ENCODE data around the gene DCTPP1. TPM values are rescaled to one million over a fixed set of nuclear protein-coding genes. Genes with fewer than 3 reads are reported as not detected.
"Not testable (repeated sequence)": the region's sequence is repeated elsewhere in the genome, so short reads cannot be mapped to it uniquely, and the experiment has no call there.

DCTPP1 gene
- 14.5 TPM for total RNA-seq

DNA sequence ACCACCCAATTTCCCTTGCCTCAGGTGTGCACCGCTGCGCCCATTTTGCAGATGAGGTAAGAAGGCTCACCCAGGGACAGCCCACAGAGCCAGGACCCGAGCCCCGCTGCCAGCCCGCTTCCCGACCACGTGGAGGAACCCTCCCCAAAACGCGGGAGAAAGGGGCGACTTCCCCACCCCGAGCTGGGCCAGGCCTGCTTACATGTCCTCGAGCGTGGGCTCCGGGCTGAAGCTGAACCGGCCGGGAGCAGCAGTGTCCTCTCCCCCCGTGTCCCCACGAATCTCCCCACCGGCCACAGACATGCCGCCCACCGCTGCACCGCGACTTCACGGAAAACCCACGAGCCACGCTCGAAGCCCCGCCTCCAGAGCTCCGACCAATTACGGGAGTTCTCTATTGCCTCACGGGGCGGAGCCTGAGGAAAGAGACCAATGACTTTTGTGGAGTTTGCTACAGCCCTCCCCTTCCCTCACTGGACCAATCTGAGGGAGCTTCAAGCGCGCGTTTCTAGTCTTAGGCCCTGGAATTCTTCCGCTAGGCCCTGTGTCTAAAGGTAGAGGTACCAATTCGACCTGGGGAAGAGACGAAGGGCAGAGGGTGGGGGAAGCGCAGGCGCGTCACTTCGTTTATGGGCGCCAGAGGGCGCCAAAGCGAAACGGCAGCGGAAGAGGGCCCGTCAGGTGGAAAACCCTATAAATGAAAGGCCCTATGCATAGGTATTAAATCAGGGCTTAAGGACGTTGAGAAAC is at the start of gene DCTPP1:
Gene DCTPP1 (minus strand): TSS at position 353 of the 750 bp plus-strand sequence. CDS start 50 bp downstream, at position 303.
- Histone ChIP-seq H3K27ac (peak within 1 kb of the TSS; percentile 40), H3K27me3 (no peaks in the 10 kb centered on the region), H3K9me3 (no peaks in the 10 kb centered on the region), H3K4me3 (peak within 1 kb of the TSS; percentile 62 to 79), H3K4me1 (peaks cover 21% of the 10 kb centered on the region), H3K36me3 (peaks cover 0 to 4% of the 10 kb centered on the region in 2 donors)
- intact Hi-C loops (cut with DNase I): no loop called here
- peak in 1 of 2 donors; percentile 98 for DNase-seq (ENCODE audit: extremely low spot score in 2 of 2)
- TF ChIP-seq, protein P1, sequence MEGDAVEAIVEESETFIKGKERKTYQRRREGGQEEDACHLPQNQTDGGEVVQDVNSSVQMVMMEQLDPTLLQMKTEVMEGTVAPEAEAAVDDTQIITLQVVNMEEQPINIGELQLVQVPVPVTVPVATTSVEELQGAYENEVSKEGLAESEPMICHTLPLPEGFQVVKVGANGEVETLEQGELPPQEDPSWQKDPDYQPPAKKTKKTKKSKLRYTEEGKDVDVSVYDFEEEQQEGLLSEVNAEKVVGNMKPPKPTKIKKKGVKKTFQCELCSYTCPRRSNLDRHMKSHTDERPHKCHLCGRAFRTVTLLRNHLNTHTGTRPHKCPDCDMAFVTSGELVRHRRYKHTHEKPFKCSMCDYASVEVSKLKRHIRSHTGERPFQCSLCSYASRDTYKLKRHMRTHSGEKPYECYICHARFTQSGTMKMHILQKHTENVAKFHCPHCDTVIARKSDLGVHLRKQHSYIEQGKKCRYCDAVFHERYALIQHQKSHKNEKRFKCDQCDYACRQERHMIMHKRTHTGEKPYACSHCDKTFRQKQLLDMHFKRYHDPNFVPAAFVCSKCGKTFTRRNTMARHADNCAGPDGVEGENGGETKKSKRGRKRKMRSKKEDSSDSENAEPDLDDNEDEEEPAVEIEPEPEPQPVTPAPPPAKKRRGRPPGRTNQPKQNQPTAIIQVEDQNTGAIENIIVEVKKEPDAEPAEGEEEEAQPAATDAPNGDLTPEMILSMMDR (IDR thresholded peaks at IDR 0.05): peak; percentile 57 to 69 (median 63)
- TF ChIP-seq POLR2AphosphoS5 (IDR thresholded peaks at IDR 0.05; ENCODE audit: insufficient read depth in 1 of 2, low read depth in 1 of 2) (peak; percentile 74 to 95), POLR2A (IDR thresholded peaks at IDR 0.05) (no peak)

GRCh38 chr16:30478766-30479478 is 49.1 kb upstream of the DCTPP1 start:
- Histone ChIP-seq H3K9me3 (no peaks in the 10 kb centered on the region), H3K36me3 (no peaks in the 10 kb centered on the region), H3K27me3 (no peaks in the 10 kb centered on the region), H3K27ac (no peak overlapping the region), H3K4me3 (no peak overlapping the region), H3K4me1 (no peaks in the 10 kb centered on the region)
- DNase-seq (ENCODE audit: extremely low spot score in 2 of 2): no peak
- intact Hi-C loops (cut with DNase I): no loop called here
- TF ChIP-seq POLR2A (IDR thresholded peaks at IDR 0.05) (no peak), POLR2AphosphoS5 (IDR thresholded peaks at IDR 0.05; ENCODE audit: insufficient read depth in 1 of 2, low read depth in 1 of 2) (no peak)
- TF ChIP-seq, protein P1 (IDR thresholded peaks at IDR 0.05): no peak

DNA sequence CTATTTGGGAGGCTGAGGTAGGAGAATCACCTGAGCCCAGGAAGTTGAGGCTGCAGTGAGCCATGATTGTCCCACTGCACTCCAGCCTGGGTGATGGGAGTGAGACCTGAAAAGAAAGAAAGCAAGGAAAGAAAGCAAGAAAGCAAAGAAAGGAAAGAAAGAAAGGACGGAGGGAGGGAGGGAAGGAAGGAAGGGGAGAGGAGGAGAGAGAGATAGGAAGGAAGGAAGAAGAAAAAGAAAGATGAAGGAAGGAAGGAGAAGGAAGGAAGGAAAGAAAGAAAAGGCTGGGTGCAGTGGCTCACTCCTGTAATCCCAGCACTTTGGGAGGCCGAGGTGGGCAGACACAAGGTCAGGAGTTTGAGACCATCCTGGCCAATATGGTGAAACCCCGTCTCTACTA is 47.9 kb upstream of the DCTPP1 start:
- DNase-seq (ENCODE audit: extremely low spot score in 2 of 2); intact Hi-C loops (cut with DNase I); H3K9me3 ChIP-seq; H3K27me3 ChIP-seq; H3K4me1 ChIP-seq; H3K27ac ChIP-seq; H3K36me3 ChIP-seq; H3K4me3 ChIP-seq: not testable (repeated sequence)

- intact Hi-C loops (cut with DNase I): no loop called here
- H3K27ac ChIP-seq: no peak overlapping the region
- TF ChIP-seq, protein P1 (IDR thresholded peaks at IDR 0.05): no peak
- TF ChIP-seq POLR2A (IDR thresholded peaks at IDR 0.05) (no peak), POLR2AphosphoS5 (IDR thresholded peaks at IDR 0.05; ENCODE audit: insufficient read depth in 1 of 2, low read depth in 1 of 2) (no peak)
- H3K36me3 ChIP-seq: no peaks in the 10 kb centered on the region
- DNase-seq (ENCODE audit: extremely low spot score in 2 of 2): no peak
- no peaks in the 10 kb centered on the region for H3K4me1 ChIP-seq
- H3K9me3 ChIP-seq: no peaks in the 10 kb centered on the region
- no peak overlapping the region for H3K4me3 ChIP-seq
- no peaks in the 10 kb centered on the region for H3K27me3 ChIP-seq
Observed at GRCh38 chr16:30476991-30477390, 47.2 kb upstream of the DCTPP1 start.

- H3K4me1 ChIP-seq: no peaks in the 10 kb centered on the region
- H3K9me3 ChIP-seq: no peaks in the 10 kb centered on the region
- H3K27ac ChIP-seq: no peak overlapping the region
- DNase-seq (ENCODE audit: extremely low spot score in 2 of 2): no peak
- no peak for TF ChIP-seq POLR2A (IDR thresholded peaks at IDR 0.05)
- no peak for TF ChIP-seq POLR2AphosphoS5 (IDR thresholded peaks at IDR 0.05; ENCODE audit: insufficient read depth in 1 of 2, low read depth in 1 of 2)
- TF ChIP-seq, protein P1 (IDR thresholded peaks at IDR 0.05): no peak
- intact Hi-C loops (cut with DNase I): no loop called here
- H3K36me3 ChIP-seq: no peaks in the 10 kb centered on the region
- H3K27me3 ChIP-seq: no peaks in the 10 kb centered on the region
- no peak overlapping the region for H3K4me3 ChIP-seq
Observed at GRCh38 chr16:30474684-30475083, 44.9 kb upstream of the DCTPP1 start.

Data from vagina (tissue), 2 donors.